ENCODE measurements around the gene MYH3. TPM values are rescaled to one million over a fixed set of nuclear protein-coding genes. Genes with fewer than 3 reads are reported as not detected.

The MYH3 gene
- total RNA-seq, 1 experiment from 2014 or later, result 1.6 TPM

GRCh38 chr17:10673312-10673711 lies 16.2 kb upstream of the MYH3 start (continued):
- TF ChIP-seq ATF6 (CRISPR knock-in tag; IDR thresholded peaks at IDR 0.05) (no peak), ZNF425 (CRISPR knock-in tag; conservative IDR thresholded peaks at IDR 0.05) (no peak)

DNA sequence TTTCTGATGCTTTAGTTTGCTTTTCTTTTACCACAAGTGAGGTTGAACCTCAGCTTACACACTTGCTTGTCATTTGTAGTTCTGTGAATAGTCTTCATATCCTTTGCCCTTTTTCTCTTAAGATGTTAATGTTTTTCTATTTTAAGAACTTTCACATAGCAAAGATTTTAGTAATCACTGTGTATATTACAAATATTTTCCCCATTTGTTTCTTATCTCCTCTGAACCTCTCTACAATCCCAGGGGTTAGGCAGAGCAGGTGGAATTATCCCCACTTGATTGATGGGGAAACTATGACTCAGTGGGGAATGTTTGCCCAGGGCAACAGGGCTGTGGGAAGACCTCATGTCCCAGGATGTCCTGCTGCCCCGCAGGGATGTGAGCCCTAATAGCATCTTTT lies 11.7 kb upstream of the MYH3 start:
- no peak overlapping the region for H3K27ac Mint-ChIP-seq

More for the DNA sequence above, 11.7 kb upstream of the MYH3 start:
- TF ChIP-seq, protein P1, sequence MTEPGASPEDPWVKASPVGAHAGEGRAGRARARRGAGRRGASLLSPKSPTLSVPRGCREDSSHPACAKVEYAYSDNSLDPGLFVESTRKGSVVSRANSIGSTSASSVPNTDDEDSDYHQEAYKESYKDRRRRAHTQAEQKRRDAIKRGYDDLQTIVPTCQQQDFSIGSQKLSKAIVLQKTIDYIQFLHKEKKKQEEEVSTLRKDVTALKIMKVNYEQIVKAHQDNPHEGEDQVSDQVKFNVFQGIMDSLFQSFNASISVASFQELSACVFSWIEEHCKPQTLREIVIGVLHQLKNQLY (CRISPR knock-in tag; IDR thresholded peaks at IDR 0.05), result no peak
- TF ChIP-seq TEAD4 (CRISPR knock-in tag; IDR thresholded peaks at IDR 0.05) (no peak), E2F1 (CRISPR knock-in tag; IDR thresholded peaks at IDR 0.05) (no peak), OVOL2 (CRISPR knock-in tag; IDR thresholded peaks at IDR 0.05; ENCODE audit: borderline replicate concordance) (no peak), TP53 (CRISPR knock-in tag; IDR thresholded peaks at IDR 0.05) (no peak), ESRRA (CRISPR knock-in tag; IDR thresholded peaks at IDR 0.05; ENCODE audit: borderline replicate concordance) (no peak), ELF4 (CRISPR knock-in tag; IDR thresholded peaks at IDR 0.05; ENCODE audit: low read depth) (no peak), SOX15 (CRISPR knock-in tag; IDR thresholded peaks at IDR 0.05) (no peak), ZNF532 (CRISPR knock-in tag; IDR thresholded peaks at IDR 0.05; ENCODE audit: borderline replicate concordance) (no peak), CBFB (CRISPR knock-in tag; IDR thresholded peaks at IDR 0.05; ENCODE audit: low read depth) (no peak), ZNF263 (CRISPR knock-in tag; IDR thresholded peaks at IDR 0.05; ENCODE audit: low read depth) (no peak), NFATC4 (CRISPR knock-in tag; IDR thresholded peaks at IDR 0.05) (no peak), NFYB (CRISPR knock-in tag; conservative IDR thresholded peaks at IDR 0.05; ENCODE audit: low read depth) (no peak)
- TF ChIP-seq, protein P2, sequence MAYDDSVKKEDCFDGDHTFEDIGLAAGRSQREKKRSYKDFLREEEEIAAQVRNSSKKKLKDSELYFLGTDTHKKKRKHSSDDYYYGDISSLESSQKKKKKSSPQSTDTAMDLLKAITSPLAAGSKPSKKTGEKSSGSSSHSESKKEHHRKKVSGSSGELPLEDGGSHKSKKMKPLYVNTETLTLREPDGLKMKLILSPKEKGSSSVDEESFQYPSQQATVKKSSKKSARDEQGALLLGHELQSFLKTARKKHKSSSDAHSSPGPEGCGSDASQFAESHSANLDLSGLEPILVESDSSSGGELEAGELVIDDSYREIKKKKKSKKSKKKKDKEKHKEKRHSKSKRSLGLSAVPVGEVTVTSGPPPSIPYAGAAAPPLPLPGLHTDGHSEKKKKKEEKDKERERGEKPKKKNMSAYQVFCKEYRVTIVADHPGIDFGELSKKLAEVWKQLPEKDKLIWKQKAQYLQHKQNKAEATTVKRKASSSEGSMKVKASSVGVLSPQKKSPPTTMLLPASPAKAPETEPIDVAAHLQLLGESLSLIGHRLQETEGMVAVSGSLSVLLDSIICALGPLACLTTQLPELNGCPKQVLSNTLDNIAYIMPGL (CRISPR knock-in tag; IDR thresholded peaks at IDR 0.05), result no peak
- TF ChIP-seq, protein P3, sequence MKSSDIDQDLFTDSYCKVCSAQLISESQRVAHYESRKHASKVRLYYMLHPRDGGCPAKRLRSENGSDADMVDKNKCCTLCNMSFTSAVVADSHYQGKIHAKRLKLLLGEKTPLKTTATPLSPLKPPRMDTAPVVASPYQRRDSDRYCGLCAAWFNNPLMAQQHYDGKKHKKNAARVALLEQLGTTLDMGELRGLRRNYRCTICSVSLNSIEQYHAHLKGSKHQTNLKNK (CRISPR knock-in tag; IDR thresholded peaks at IDR 0.05), result no peak
- TF ChIP-seq, protein P4, sequence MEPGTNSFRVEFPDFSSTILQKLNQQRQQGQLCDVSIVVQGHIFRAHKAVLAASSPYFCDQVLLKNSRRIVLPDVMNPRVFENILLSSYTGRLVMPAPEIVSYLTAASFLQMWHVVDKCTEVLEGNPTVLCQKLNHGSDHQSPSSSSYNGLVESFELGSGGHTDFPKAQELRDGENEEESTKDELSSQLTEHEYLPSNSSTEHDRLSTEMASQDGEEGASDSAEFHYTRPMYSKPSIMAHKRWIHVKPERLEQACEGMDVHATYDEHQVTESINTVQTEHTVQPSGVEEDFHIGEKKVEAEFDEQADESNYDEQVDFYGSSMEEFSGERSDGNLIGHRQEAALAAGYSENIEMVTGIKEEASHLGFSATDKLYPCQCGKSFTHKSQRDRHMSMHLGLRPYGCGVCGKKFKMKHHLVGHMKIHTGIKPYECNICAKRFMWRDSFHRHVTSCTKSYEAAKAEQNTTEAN (CRISPR knock-in tag; IDR thresholded peaks at IDR 0.05), result no peak
- DNase-seq (ENCODE audit: low spot score) (no peak), ATAC-seq (no peak)
- no peaks in the 10 kb centered on the region for H3K4me1 Mint-ChIP-seq
- ChIA-PET CTCF (interaction anchor here (1.1 kb wide), 1 partner anchor 40 kb away, joined by 3 read pairs; no protein-coding TSS in a partner anchor), POLR2A (no interaction called here)
- no peaks in the 10 kb centered on the region; the same call in 1 of the 2 replicates for H3K36me3 Mint-ChIP-seq
- no peak overlapping the region for H3K4me3 Mint-ChIP-seq
- no peaks in the 10 kb centered on the region for H3K9me3 Mint-ChIP-seq
- H3K27me3 Mint-ChIP-seq (ENCODE audit: low read depth), result no peaks in the 10 kb centered on the region

Measured in WTC11 (cell line).